ENCODE data around the gene KCND3. TPM values are rescaled to one million over a fixed set of nuclear protein-coding genes. Genes with fewer than 3 reads are reported as not detected.

Gene KCND3
- total and polyA plus RNA-seq, 2 of the 4 experiments (the other 2 are of a cell fraction): under 0.01 to 0.03 TPM

GRCh38 chr1:111842411-111842810, 147.1 kb downstream of the KCND3 start:
- Histone ChIP-seq H2BK20ac (ENCODE audit: low read depth, low read length) (no peak overlapping the region), H4K91ac (ENCODE audit: insufficient read depth, low read depth, low read length) (no peak overlapping the region), H3K9me1 (ENCODE audit: insufficient read depth, low read length) (no peaks in the 10 kb centered on the region), H2AK9ac (replicated peaks; ENCODE audit: low read depth, low read length, poor library complexity) (no peak overlapping the region), H3K27ac (ENCODE audit: insufficient read depth, low read length) (no peak overlapping the region), H2BK5ac (ENCODE audit: low read depth, low read length, poor library complexity, severe bottlenecking) (no peak overlapping the region), H3K4me3 (ENCODE audit: insufficient read depth, low read depth, low read length) (no peak overlapping the region), H3K9me3 (ENCODE audit: control insufficient read depth, insufficient read depth, low read length) (no peaks in the 10 kb centered on the region), H3K4ac (ENCODE audit: low read depth, low read length) (no peak overlapping the region), H2AK5ac (ENCODE audit: low read depth, low read length) (no peak overlapping the region), H3K23ac (ENCODE audit: low read depth, low read length) (no peak overlapping the region), H3K36me3 (ENCODE audit: control insufficient read depth, insufficient read depth, low read length) (no peaks in the 10 kb centered on the region), H4K5ac (ENCODE audit: low read depth, low read length) (no peak overlapping the region), H3K56ac (ENCODE audit: extremely low read depth, insufficient read depth, low read length) (no peak overlapping the region), H4K20me1 (ENCODE audit: insufficient read depth, low read length) (no peaks in the 10 kb centered on the region), H3K79me1 (ENCODE audit: low read depth in 1 of 2, low read length in 2 of 2) (no peaks in the 10 kb centered on the region), H2BK120ac (ENCODE audit: low read depth, low read length) (no peak overlapping the region), H4K8ac (ENCODE audit: low read depth in 2 of 2, low read length in 2 of 2) (no peak overlapping the region), H3K4me2 (ENCODE audit: low read depth, low read length) (no peak overlapping the region), H3K14ac (replicated peaks; ENCODE audit: low read depth, low read length) (no peak overlapping the region), H3K4me1 (ENCODE audit: control insufficient read depth, insufficient read depth, low read length) (no peaks in the 10 kb centered on the region), H3K18ac (ENCODE audit: low read depth, low read length) (no peak overlapping the region), H3K27me3 (ENCODE audit: control insufficient read depth, insufficient read depth, low read length) (peaks cover 5% of the 10 kb centered on the region), H3K9ac (ENCODE audit: low read depth, low read length) (no peak overlapping the region), H2AFZ (replicated peaks; ENCODE audit: low read length, poor library complexity) (no peak overlapping the region), H2BK15ac (ENCODE audit: low read depth, low read length) (no peak overlapping the region)
- no TSS peak for BruUV-seq (replicated peaks)
- POLR2A ChIA-PET (ENCODE audit: unreplicated experiment): no interaction called here
- ATAC-seq (ENCODE audit: low read depth) (no peak), DNase-seq (no peak)
- TF ChIP-seq RAD21 (IDR thresholded peaks at IDR 0.05; ENCODE audit: low read length): no peak
- TF ChIP-seq FOS (IDR thresholded peaks at IDR 0.05; ENCODE audit: low read depth, low read length): no peak
- TF ChIP-seq CEBPB (IDR thresholded peaks at IDR 0.05; ENCODE audit: low read depth, low read length): no peak
- no peak for TF ChIP-seq POLR2A (IDR thresholded peaks at IDR 0.05; ENCODE audit: low read depth, low read length)
- TF ChIP-seq RCOR1 (IDR thresholded peaks at IDR 0.05; ENCODE audit: insufficient replicate concordance, low read length): no peak
- no peak for TF ChIP-seq BHLHE40 (IDR thresholded peaks at IDR 0.05; ENCODE audit: low read depth, low read length)
- TF ChIP-seq CHD1 (IDR thresholded peaks at IDR 0.05; ENCODE audit: low read depth, low read length): no peak
- TF ChIP-seq CTCF (conservative IDR thresholded peaks at IDR 0.05; ENCODE audit: low read depth, low read length): no peak
- no peak for TF ChIP-seq MXI1 (IDR thresholded peaks at IDR 0.05; ENCODE audit: borderline replicate concordance, low read depth, low read length)
- no peak for TF ChIP-seq MAFK (IDR thresholded peaks at IDR 0.05; ENCODE audit: low read depth, low read length)
- intact Hi-C loops (cut with micrococcal nuclease) (no loop called here), dilution Hi-C loops (cut with HindIII; ENCODE audit: low sequenced_read_pairs, unreplicated experiment) (no loop called here), in situ Hi-C loops (cut with MboI; ENCODE audit: low sequenced_read_pairs) (no loop called here)
- no CpG with 5 or more reads among the region's 3 CpGs for WGBS, 2 experiments (ENCODE audit: extremely low coverage in 2 of 2, insufficient read length in 1 of 2)
- CTCF ChIA-PET: no interaction called here

Measured in IMR-90 (cell line).